Activated T-cell treated with anti-CD3 and anti-CD28 coated beads, Interleukin-2, amount 50 U/mL, for 48 hours (primary cell): ENCODE results near the gene HOXC5.

Experiments used
- DNase-seq, 2 experiments: peaks; one replicate each; pipeline ENCODE4 v3.0.0-alpha.2; 2020

Gene HOXC5

GRCh38 chr12:54051026-54051842 lies 18.4 kb downstream of the HOXC5 start:
- no peak for DNase-seq

DNA sequence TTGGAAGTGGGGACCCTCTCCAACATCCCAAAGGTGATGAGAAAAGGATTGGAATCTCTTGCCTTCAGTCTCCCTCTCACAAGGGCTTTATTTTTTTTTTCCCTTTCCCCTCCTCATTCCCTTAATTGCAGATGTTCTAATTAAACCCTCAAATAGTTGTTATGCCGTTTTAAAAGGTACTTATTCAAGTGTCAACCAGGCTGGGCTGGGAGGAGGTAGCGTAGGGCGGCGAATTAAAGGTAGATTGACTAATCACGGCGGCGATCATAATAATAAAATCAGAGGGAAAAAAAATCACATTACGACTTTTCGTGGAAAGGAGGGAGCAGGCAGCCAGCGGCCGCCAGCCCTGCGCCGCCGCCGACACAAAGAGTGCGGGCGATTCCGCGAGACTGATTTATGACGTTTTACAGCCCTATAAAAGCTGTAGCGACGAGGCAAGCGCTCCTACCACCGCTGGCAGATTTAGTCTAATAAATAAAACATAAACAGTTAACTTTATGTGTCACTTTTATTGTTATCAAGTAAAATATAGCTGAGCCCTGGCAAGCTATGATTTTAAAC lies 19.1 kb downstream of the HOXC5 start:
- no peak for DNase-seq

- no peak for DNase-seq
These were observed 19.7 kb downstream of the HOXC5 start for GRCh38 chr12:54052438-54053002.

- DNase-seq = no peak
These were observed 20.3 kb downstream of the HOXC5 start for GRCh38 chr12:54053003-54053750.

- DNase-seq = no peak
These were observed 21.2 kb downstream of the HOXC5 start, which contains the start of gene HOXC4 for GRCh38 chr12:54053751-54054741. TSS of gene HOXC4 (plus strand) at chr12:54053835. CDS start at chr12:54053923, 88 bp downstream.

- DNase-seq = no peak
These were observed 21.9 kb downstream of the HOXC5 start for GRCh38 chr12:54054742-54055194.

DNA sequence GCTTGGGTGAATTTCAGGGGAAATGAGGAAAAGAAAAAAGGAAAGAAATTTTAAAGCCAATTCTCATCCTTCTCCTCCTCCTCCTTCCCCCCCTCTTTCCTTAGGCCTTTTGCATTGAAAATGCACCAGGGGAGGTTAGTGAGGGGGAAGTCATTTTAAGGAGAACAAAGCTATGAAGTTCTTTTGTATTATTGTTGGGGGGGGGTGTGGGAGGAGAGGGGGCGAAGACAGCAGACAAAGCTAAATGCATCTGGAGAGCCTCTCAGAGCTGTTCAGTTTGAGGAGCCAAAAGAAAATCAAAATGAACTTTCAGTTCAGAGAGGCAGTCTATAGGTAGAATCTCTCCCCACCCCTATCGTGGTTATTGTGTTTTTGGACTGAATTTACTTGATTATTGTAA lies 22.7 kb downstream of the HOXC5 start:
- DNase-seq = no peak

DNA sequence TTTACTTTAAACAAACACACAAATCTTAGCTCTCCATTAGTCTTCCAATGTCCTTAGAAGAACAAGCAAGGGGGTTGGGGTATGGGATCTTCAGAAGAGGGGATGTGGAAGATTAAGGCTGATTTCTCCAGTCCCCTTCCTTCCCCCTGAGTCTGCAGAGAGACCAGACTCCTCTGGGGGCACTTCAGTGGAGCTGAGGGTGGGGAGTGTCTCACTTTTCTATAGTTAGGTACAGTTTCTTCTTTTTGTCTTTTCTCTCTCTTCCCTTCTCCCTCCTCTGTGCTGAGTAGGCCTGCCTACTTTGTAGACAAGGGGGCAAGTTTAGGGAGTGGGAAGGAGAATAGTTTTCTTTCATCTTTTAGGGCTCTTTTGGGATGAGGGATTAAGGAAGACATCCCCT lies 23.3 kb downstream of the HOXC5 start:
- no peak for DNase-seq

GRCh38 chr12:54058128-54058768 lies 25.4 kb downstream of the HOXC5 start:
- DNase-seq = no peak

- DNase-seq = no peak
These were observed 26.8 kb downstream of the HOXC5 start for GRCh38 chr12:54059668-54060067.

DNA sequence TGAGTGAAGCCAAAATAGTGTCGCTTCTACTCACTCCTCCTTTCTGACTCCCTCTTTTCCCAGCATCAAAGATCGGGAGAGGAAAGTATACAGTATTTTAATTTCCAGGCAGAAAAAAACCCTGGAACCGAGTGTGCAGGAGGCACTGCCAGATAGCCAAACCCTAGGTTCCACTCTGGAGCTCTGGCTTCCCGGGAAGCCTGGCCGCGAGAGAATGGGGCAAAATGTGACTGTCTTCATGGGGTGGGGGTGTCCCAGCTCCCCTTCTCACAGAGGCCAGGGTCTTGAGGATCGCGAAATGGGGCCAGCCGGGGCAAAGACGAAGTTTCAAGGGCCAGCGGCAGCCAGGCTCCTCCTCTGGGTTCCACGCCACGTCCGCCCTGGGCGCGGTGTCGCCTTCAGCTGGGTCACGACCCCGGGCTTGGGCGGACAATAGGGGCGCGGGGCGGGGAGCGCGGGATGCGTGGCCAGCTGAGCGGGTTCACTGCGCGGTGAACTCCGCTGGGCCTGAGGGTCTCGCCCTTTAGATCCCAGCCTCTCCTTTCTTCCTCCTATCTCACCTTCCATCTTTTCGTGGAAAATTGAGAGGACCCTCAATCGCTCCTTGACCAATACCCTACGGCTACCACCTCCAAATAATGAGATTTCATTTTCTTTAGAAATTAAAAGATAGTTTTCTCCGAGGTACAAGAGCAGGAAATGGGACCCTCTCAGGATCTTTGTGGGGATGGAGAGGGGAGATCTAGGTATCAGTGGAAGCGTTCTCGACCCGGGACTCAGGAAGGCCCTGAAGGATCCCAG lies 27.5 kb downstream of the HOXC5 start:
- no peak for DNase-seq

DNA sequence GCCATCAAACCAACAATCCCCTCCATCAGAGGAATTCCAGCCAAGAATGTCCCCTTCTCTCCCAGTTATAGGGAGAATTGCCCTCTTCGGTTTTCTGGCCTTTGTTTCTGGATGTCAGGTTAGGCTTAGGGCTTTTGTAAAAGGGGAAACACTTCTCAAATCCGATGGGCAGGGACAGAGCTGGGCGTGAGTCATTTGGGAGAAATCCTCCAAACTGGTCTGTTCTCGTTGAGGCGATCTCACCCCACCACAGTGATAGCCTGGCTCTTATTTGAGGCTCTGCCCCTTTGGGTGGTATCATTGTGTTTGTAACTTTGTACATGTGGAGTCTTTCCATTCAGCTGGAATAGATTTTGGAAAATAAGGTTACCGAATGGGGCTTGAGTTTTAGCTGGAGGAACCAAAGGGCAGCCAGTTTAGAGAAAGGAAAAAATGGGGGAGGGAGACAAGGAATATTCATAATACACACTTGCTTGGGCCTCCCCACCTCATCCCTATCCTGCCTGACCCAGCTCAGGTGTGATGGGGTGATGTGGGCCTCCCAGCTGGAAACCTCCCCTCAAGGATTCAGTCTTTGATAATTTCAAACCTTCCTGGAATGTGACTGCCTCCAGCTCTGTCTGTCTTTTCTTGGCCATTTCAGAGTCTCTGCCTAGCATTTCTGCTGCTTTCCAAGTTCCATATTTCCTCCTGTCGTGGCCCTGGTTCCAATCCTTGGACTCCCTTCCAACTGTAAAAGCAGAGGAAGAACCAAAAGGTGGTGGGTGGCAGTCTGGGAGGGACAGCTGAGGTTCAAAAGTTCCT lies 28.3 kb downstream of the HOXC5 start:
- DNase-seq = no peak

DNA sequence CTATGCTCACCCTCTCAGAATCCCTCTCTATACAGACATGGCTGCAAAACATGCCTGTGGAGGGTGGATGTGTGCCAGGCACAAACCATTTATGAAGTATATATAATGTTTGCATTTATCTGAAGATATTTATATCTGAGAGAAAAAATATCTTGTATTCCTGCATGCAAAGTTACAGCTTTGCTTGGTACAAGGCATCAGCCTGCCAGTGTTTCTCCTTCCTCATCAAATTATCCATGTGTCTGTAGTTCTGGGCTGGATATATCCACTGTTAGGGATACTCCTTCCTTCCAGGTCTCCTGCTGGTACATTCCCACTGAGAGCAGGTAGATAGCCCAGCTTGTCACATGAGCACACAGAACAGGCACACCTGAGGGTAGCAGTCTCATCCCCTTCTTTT lies 32.8 kb downstream of the HOXC5 start:
- DNase-seq = no peak

GRCh38 chr12:54066408-54066807 lies 33.6 kb downstream of the HOXC5 start:
- no peak for DNase-seq

DNA sequence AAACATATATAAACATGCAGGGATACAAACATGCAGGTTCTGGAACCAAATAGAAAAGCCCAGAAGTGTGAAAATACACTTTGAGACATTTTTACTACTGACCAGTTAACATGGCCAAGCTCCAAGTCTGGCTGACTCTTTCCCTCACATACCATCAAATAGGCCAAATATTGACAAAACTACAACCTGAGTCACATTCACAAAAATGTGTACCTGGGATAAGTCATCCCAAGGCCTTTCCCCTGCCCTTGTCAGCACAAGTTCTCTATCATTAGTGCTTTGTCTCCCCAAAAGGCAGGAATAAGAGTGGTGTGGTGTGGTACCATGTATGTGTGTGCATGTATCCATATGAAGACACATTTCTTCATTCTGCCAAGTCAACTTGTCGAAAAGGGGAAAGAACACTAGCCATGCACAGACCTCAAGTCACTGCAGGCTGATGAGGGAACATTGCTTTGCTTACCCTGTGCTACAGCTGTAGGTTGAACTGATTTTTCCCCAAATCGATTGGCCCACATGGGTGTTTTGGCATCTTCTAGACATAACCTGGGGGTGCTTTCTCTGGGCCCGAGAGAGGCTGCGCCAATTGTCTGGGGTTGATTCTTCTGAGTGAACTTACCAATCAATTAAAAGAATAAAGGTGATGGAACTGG lies 35.7 kb downstream of the HOXC5 start:
- no peak for DNase-seq

DNA sequence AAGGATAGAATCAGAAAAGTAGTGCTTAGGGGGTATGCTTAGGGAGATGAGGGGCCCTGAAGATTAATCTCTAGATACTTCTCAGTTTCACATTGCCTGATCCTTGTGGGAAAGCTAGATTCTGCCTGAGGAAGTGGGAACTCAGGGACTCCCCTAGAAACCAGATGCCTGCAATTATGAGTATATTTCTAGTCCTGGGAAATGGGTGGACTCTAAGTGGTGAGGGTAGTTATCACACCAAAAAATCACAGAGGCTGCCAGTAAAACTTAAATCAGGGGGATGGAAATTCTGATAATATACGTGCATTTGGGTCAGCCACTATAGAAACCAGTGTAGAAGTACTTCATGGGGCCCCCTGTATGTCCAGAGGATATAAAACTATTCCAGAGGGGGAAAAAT lies 39.1 kb downstream of the HOXC5 start:
- no peak for DNase-seq

GRCh38 chr12:54074308-54074707 lies 41.5 kb downstream of the HOXC5 start:
- no peak for DNase-seq

GRCh38 chr12:54075409-54075808 lies 42.6 kb downstream of the HOXC5 start:
- no peak for DNase-seq

DNA sequence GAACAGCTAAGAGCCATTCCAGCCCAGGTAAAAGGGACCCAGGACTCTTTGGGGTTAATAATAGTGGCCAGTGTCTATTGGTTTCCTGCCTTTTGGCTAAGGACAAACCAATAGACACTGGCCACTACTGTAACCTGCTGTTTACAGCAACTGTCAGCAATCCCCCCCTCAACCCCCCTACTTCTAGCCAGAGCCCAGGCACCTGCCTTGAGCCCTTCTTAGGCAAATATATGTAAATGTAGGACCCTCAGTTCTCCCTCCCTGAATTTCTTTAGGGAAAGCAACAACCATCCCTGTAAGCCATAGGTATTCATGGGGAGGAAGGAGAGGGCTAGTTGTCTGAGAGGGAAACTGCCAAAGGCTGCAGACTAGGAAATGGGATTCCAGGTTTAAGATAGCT lies 43.1 kb downstream of the HOXC5 start:
- no peak for DNase-seq
